ENCODE results near the gene ZFPM1.
"Not testable (repeated sequence)": the region's sequence is repeated elsewhere in the genome, so short reads cannot be mapped to it uniquely, and the experiment has no call there.

The ZFPM1 gene

DNA sequence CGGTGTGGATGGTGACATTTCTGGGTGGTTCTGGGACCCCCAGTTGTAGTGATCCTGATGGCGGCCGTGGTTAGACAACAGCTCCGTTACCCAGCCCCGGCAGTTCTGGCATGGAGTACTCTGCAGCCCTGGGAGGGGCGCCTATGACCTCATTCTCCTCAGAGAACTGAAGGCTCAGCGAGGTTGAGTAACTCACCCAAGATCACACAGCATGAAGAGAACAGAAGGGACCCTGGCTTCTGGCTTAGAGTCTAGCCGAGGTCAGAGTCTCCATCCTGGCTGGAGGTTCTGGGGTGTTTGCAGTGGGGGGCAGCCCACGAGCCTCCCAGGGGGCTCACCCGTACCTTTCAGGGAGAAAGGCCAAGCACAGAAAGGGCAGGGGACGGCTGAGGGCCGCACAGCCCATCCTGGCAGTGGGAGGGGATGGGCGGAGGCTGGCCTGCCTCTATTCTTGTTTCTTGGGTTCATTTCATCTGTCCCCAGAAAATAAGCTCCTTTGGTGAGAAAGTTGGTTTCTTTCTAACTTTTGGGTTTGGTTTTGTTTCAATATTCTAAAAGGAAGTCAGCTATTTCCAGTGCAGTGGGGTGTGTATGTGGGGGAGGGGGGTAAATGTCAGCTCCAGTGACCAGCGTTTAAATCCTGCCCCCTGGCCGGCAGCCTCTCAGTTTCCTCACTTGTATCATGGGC, 13.2 kb downstream of the ZFPM1 start:
- DNase-seq, result peak in 2 of 4 experiments; percentile 27 to 28

DNA sequence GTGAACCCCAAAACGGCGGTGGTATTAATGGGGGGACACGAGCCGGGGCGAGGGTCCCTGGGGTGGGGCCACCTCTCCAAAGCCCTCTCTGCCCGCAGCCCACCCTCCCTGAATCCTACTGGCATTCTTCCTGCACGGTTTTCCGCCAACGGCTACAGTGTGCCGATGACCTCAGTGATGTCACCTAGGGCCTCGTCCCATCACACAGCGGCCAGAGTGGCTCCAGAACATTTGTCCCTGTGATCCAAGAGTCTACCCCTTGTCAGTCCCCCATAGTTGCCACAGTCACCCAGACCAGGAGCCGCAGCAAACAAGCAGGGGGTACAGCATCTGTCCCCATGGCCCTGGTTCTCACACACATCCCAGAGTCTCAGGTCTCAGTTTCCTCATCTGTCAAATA, 13.9 kb downstream of the ZFPM1 start:
- no peak for DNase-seq

DNA sequence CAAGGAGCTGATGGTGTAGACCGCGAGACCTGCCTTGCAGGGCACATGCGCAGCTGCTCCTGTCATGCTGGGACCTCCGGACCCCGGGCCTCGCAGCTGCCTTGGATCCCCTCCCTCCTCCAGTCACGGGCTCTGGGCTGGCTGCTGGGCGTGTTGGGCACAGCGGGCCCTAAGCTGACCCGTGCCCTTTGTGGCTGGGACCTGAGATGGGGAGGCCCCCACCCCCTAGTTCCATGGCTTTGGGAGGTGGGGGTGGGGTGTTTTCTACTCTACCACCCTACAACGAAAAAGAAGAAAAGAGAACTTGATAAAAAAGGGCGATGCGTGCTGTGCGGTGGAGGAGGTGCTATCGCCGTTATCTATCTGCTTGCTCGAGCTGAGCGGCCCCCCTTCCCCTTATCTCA, 14.5 kb downstream of the ZFPM1 start:
- no peak for DNase-seq

DNA sequence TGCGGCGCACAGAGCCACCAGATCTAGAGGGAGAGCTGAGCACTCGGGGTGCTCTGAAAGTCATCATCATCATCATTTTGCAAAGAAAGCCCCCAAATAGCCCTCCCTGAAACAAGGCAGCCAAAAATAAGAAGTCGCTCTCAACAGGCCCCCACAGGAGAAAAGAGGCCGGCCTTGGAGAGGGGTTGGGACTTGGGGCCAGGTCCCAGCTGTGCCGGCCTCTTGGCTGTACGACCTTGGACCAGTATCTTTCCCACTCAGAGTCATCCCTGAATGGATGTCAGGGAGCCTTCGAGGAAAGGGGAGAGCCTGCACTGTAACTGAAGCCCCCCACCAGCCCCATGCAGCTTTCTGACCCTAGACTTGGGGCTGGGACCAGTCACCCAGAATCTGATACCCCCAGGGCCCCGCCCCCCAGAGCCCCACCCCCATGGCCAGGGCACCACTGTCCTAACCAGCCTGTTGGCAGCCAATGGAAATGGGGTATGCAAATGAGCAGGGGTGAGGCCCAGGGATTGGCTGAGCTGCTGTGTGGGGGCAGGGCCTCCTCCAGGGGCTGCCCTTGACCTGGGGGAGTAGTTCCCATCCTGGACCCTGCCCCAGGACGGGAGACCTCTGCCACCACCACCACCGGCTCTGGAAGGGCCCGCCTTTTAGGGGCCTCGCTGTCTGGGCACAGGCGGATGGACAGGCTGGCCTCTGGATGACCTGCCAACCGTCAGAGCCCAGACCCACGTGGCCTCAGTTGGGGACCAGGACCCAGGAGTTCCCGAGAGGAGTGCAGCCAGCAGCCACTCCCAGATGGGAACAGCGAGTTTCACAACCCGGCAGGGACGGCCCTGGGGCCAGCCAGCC, 15.4 kb downstream of the ZFPM1 start:
- no peak for DNase-seq

DNA sequence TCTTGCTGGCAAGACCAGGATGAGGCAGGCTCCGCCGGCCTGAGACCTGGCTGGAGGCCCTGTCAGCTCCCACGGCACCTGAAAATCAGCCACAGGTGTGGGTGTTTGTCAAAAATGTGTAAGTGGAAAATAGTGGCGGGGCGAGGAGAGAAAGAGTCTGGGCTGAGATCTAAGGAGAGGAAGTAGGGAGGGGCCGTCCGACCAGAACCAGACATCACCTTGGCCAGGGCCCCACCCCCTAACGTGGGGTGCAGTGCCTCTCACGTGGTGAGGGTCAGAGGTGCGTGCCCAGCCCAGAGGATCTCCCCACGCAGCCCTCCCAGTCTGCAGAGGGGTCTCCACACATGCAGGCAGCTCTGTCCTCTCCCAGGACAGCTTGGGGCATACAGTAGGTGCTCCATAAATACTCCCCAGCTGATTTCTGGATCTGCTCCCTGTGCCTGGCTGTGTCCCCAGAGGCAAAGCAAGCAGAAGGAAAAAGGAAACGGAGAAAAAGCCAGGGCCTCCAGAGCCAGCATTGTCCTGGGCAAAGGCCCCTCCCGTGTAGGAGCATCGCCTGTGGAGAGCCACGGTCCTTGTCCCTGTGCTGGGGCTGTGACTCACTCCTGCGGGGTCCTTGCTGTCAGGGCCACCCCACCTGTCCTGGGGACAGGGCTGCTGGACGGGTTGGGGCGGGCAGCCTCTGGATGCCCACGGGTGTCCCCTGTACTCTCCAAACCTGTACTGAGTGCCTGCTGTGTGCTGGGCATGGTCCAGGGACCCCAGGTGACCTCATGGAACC, 16.7 kb downstream of the ZFPM1 start:
- DNase-seq, result no peak

GRCh38 chr16:88470396-88470680, 17.3 kb downstream of the ZFPM1 start:
- not testable (repeated sequence) for DNase-seq

DNA sequence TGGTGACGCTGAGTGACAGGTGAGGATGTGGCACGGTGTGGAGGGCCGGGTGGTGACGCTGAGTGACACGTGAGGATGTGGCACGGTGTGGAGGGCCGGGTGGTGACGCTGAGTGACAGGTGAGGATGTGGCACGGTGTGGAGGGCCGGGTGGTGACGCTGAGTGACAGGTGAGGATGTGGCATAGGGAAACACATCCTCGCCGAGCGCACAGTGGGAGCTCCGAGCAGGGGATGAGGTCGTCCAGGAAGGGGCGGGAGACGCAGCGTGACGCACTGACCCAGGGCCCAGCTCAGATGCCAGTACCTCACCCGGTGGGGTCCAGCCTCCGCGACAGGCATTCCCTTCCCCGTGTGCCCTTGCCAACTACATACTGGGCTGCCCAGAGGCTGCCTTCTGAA, 17.6 kb downstream of the ZFPM1 start:
- not testable (repeated sequence) for DNase-seq

DNA sequence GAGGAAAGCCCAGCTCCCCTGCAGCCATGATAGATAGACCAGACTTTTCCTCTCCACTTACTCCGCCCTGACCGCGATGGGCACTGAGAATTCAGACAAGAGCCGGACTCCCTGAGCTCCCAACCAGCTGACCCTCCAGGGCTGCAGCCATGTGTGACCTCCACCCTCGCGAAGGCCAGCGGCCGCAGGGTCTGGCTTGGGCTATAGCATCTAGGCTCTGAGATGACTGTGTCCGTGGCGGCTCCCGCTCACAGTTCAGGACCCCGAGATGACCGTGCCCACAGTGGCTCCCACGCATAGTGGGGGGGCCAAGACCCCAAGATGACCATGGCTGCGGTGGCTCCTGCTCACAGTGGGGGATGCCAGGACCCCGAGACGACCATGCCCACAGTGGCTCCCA, 18.0 kb downstream of the ZFPM1 start:
- DNase-seq, result no peak

DNA sequence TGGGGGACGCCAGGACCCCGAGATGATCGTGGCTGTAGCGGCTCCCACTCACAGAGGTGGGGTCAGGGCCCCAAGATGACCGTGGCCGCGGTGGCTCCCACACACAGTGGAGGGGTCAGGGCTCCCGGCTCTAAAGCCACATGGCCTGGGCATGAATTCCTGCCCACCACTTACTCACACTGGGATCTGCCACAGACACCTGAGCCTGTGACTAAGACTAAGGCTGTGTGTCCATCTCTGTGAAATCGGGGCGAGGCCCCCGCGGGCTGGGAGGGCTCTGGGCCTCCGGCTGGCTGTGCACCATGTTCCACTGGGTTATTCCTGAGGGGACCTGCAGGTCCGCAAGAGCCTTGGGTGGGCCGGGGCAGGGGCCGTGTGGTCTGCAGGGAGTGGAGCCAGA, 18.5 kb downstream of the ZFPM1 start:
- no peak for DNase-seq

DNA sequence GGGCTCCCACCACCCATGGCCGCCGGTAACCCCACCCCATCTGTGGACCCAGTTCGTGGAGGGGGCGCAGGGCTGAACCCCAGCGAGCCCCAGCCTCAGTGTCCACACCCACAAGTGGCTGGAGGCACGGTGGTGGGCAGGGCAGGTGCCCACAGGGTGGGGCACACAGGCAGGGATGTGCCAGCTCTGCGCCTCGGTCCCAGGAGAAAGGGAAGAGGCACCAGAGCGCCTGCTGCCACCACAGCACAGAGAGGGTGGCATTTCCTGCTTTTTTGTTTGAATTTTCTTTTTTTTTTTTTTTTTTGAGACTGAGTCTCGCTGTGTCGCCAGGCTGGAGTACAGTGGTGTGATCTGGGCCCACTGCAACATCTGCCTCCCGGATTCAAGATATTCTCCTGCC, 19.0 kb downstream of the ZFPM1 start:
- no peak for DNase-seq

DNA sequence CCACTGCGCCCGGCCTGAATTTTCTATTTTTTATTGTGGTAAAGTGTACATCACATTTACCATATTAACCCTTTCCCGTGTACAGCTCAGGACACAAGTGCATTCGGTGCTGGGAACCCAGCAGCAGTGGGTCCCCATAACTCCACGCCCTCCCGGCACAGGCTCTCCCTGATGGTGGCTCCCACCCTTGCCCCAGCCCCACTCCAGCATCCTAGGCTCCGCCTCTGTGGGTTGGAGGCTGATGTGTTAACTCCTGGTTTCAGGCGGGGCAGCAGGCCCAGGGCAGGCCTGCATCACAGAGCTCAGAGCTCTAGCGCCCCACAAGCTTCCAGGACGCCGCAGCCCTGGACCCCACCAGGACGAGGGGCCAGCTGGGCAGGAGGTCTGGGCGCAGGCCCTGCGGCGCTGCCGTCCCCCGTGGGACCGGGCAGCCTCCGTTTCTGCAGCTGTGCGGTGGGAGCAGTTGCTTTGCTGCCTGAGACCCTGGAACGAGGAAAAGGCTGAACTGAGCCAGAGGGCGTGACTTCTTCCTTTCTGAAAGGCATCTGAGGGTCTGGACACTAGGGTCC, 19.6 kb downstream of the ZFPM1 start:
- DNase-seq, result no peak

DNA sequence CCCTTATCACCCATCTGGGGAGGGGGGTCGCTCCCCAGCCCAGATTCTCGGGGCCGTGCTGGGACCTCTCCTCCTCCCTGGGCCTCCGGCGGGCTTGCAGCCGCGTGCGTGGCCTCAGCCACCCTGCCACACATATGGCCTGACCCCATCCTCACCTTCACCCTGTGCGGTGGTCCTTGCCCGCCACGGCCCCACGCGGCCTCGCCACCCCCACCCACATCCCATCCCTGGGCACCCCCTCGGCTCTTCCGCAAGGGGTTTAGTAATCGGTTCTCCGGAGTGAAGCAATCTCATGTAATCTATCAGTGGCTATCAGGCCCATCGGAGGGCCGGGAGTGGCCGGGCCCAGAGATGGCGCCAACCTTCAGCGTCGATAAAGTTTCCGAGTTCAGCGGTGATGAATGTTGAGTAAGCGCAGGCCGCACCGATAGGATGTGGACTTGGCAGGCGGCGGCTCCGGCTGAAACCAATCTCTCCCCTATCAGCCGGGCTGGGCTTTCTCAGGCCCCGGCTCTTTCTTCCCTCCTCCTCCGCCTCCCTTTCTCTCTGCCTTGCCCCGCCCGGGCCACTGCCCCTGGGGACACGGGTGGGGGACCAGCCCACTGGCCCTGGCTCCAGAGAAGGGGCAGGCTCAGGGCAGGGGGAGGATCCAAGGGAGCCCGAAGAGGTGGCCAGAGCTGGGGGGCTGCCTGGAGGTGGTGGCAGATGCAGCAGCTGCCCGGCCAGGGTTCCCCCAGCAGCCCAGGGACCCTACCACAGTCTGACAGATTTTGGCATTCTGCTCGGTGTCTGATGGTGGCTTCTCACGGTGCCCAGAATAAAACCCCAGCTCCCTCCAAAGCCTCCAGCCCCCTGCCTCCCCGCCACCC, 20.8 kb downstream of the ZFPM1 start:
- DNase-seq, result no peak

- no peak for DNase-seq
Observed at GRCh38 chr16:88475037-88475436, 22.0 kb downstream of the ZFPM1 start.

- DNase-seq, result no peak
Observed at GRCh38 chr16:88476203-88476602, 23.1 kb downstream of the ZFPM1 start.

GRCh38 chr16:88476817-88477397, 23.8 kb downstream of the ZFPM1 start:
- no peak for DNase-seq

- DNase-seq, result no peak
Observed at GRCh38 chr16:88477631-88478519, 24.8 kb downstream of the ZFPM1 start.

DNA sequence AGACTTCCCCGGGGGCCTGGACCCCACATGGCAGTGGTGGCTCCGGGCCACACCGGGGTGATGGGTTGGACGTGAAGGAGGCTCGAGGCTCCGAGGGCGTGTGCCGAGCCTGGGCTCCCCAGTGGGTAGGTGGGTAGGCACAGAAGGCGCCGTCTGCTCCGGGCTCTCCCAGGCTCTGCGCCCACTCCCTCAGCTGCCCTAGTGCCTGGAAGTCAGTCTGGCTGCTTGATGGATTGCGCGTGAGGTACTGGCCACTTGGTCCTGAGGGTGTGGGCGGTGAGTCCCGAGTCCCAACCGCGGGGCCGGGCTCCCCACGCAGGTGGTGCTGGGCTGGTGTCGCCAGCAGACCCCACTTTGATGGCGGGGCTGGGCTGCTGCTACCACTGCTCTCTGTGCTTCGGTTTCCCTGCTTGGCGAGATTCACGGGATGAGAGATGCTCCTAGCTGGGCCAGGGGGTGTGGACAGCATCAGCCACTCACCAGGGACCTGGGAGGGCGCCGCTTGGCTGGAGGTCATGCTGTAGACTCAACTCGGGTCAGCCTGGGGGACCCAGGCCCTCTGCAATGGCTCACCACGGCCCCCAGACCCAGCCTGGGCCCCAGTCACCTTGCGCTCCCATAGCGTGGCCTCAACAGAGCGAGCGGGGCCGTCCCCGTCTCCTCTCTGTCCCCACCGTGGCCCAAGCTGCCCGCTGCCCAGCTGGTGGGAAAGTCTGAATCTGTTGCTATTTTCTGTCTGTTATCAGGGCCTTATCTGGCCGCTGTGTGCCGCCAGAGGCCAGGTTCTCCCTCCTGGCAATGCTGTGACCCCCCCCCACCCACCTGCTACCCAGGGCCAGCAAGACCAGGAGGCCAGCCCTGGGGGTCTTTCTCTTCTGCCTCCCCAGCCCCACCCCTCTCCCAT, 26.1 kb downstream of the ZFPM1 start:
- DNase-seq, result no peak

GRCh38 chr16:88479793-88480760, 27.0 kb downstream of the ZFPM1 start:
- no peak for DNase-seq
